Measurements from ENCODE around the gene EMSY. TPM values are rescaled to one million over a fixed set of nuclear protein-coding genes. Genes with fewer than 3 reads are reported as not detected.

EMSY gene
- total RNA-seq, 4 donors from 2014 or later: 35.7 to 79.6 (median 43.8) TPM

- in situ Hi-C loops (cut with MboI; ENCODE audit: low pct_ligation_motif_present in 1 of 4, low pct_unique_long_range_greater_than_20kb in 1 of 4, low sequenced_read_pairs in 3 of 4): no loop called here
- H3K4me3 ChIP-seq: no peak overlapping the region
- no peaks in the 10 kb centered on the region for H3K36me3 ChIP-seq
- no peak for TF ChIP-seq CTCF (IDR thresholded peaks at IDR 0.05)
- no peak for TF ChIP-seq EP300 (IDR thresholded peaks at IDR 0.05; ENCODE audit: low read depth)
- TF ChIP-seq POLR2A (IDR thresholded peaks at IDR 0.05): no peak
- TF ChIP-seq POLR2AphosphoS5 (IDR thresholded peaks at IDR 0.05): no peak
- no peaks in the 10 kb centered on the region for H3K9me3 ChIP-seq
- no peaks in the 10 kb centered on the region for H3K4me1 ChIP-seq
- intact Hi-C loops (cut with DNase I; ENCODE audit: low total_unique reads): no loop called here
- H3K27ac ChIP-seq: no peak overlapping the region
- WGBS, 2 donors (ENCODE audit: low coverage in 1 of 2): 80 to 100% methylated on average over 3 to 4 of the region's 4 CpGs
- no peak for DNase-seq
- no peaks in the 10 kb centered on the region for H3K27me3 ChIP-seq
Observed at GRCh38 chr11:76406359-76406758, 38.5 kb upstream of the EMSY start.

GRCh38 chr11:76408171-76408965, 36.5 kb upstream of the EMSY start:
- TF ChIP-seq POLR2AphosphoS5 (IDR thresholded peaks at IDR 0.05) (no peak), POLR2A (IDR thresholded peaks at IDR 0.05) (no peak), EP300 (IDR thresholded peaks at IDR 0.05; ENCODE audit: low read depth) (no peak), CTCF (IDR thresholded peaks at IDR 0.05) (no peak)
- Histone ChIP-seq H3K4me1 (no peaks in the 10 kb centered on the region), H3K9me3 (no peaks in the 10 kb centered on the region), H3K36me3 (no peaks in the 10 kb centered on the region), H3K4me3 (no peak overlapping the region), H3K27me3 (no peaks in the 10 kb centered on the region), H3K27ac (no peak overlapping the region)
- WGBS, 2 donors (ENCODE audit: low coverage in 1 of 2): 62 to 74% methylated on average over 5 to 7 of the region's 7 CpGs
- DNase-seq: no peak
- intact Hi-C loops (cut with DNase I; ENCODE audit: low total_unique reads) (no loop called here), in situ Hi-C loops (cut with MboI; ENCODE audit: low pct_ligation_motif_present in 1 of 4, low pct_unique_long_range_greater_than_20kb in 1 of 4, low sequenced_read_pairs in 3 of 4) (no loop called here)

GRCh38 chr11:76410851-76411357, 33.9 kb upstream of the EMSY start:
- H3K9me3 ChIP-seq: no peaks in the 10 kb centered on the region
- H3K4me3 ChIP-seq: no peak overlapping the region
- no peak for DNase-seq
- H3K4me1 ChIP-seq: no peaks in the 10 kb centered on the region
- in situ Hi-C loops (cut with MboI; ENCODE audit: low pct_ligation_motif_present in 1 of 4, low pct_unique_long_range_greater_than_20kb in 1 of 4, low sequenced_read_pairs in 3 of 4): no loop called here
- H3K27ac ChIP-seq: no peak overlapping the region
- TF ChIP-seq CTCF (IDR thresholded peaks at IDR 0.05) (no peak), POLR2AphosphoS5 (IDR thresholded peaks at IDR 0.05) (no peak)
- no peaks in the 10 kb centered on the region for H3K36me3 ChIP-seq
- no peaks in the 10 kb centered on the region for H3K27me3 ChIP-seq
- intact Hi-C loops (cut with DNase I; ENCODE audit: low total_unique reads): no loop called here
- 68% methylated on average over 10 of the region's 10 CpGs; no CpG with 5 or more reads in 1 of the 2 donors for WGBS, 2 donors (ENCODE audit: low coverage in 1 of 2)

- in situ Hi-C loops (cut with MboI; ENCODE audit: low pct_ligation_motif_present in 1 of 4, low pct_unique_long_range_greater_than_20kb in 1 of 4, low sequenced_read_pairs in 3 of 4): no loop called here
- no peak for DNase-seq
- no peaks in the 10 kb centered on the region for H3K9me3 ChIP-seq
Observed at GRCh38 chr11:76415073-76415472, 29.7 kb upstream of the EMSY start.

More at GRCh38 chr11:76415073-76415472, 29.7 kb upstream of the EMSY start:
- H3K36me3 ChIP-seq: no peaks in the 10 kb centered on the region
- H3K4me3 ChIP-seq: no peak overlapping the region
- no peak overlapping the region for H3K27ac ChIP-seq
- H3K27me3 ChIP-seq: peaks cover 3% of the 10 kb centered on the region
- no peak for TF ChIP-seq EP300 (IDR thresholded peaks at IDR 0.05; ENCODE audit: low read depth)
- no peak for TF ChIP-seq CTCF (IDR thresholded peaks at IDR 0.05)
- no peak for TF ChIP-seq POLR2AphosphoS5 (IDR thresholded peaks at IDR 0.05)
- no peak for TF ChIP-seq POLR2A (IDR thresholded peaks at IDR 0.05)
- no peaks in the 10 kb centered on the region for H3K4me1 ChIP-seq
- intact Hi-C loops (cut with DNase I; ENCODE audit: low total_unique reads): no loop called here
